HG03521 (cell line): Measurements from ENCODE around the gene PKP3.
"Not testable (repeated sequence)": the region's sequence is repeated elsewhere in the genome, so short reads cannot be mapped to it uniquely, and the experiment has no call there.

ENCODE experiments used
- ATAC-seq: cut with Tn5 transposase; IDR thresholded peaks from one replicate; pipeline ENCODE4 v1.9.1; 2021; ENCODE audit warnings: mild to moderate bottlenecking, moderate library complexity; ENCODE audit not compliant: unreplicated experiment

The PKP3 gene

DNA sequence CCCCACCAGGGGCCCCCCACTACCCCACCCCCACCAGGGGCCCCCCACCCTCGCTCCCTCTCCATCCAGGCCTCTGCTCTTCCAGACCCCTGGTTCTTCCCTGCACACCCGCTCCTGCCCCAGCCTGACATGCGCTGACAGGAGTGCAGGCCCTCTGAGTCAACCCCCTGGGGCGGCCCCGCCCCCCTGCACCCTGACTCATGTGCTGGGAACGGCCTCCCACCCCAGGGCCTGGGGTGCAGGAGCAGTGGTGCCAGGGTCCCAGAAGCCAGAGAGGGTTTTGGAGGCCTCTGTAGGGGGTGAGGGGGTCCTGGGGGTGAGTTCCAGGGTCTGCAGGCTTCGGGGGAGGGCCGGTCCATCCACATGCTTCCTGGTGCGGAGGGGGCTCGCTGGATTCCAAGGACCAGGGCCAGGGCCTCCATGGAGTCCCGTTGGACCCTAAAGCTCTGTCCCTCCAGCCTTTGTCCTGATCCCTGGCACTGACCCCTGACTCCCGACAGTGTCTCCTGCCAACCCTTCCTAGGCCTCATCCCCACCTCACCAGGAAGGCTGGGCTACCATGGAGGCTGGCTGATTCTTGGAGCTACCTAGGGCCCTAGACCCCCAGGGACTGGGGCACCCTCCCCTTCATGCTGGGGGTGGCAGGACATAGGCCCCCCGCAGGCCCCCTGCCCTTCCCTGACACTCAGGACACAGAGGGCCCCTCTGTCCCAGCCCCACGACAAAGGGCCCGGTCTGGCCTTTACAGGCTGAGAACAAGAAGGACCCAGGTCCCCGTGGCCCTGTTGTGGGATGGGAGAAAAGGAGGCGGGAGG, 583 bp upstream of the PKP3 start:
- ATAC-seq: no peak

DNA sequence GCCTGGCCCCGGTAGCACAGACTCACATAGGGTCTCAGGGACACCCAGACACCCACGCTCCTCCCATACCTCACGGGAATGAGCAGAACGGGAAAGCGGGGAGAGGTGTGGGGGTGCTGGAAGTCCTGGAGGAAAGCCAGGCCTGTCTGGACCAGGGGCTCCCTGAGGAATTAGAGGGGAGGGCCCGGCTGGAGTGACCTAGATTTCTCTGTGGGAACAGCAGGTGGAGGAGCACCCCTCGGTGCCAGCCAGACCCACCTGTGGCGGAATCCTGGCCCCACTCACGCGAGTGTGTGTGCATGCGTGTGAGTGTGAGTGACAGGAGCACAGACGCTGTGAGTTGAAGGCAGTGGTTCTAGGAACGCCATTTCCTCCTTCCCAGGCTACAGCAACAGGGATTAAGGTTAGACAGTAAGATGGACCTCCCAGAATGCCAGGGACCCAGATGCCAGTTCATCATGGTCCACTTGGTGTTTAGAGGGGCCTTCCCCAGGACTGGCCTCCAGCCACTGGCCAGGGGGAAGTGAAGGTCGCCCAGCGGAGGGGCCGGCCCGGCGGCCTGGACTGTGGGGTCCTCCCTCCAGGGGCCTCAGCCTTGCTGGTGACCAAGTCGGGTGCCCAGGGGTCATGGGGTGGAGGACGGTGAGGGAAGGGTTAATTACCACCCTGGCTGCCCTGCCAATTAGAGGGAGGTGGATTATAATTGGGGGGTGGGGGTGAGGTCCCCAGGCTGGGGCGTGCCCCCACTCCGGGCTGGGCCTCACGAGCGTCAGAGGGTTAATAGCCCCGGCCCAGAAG, 1.0 kb downstream of the PKP3 start:
- ATAC-seq: no peak

DNA sequence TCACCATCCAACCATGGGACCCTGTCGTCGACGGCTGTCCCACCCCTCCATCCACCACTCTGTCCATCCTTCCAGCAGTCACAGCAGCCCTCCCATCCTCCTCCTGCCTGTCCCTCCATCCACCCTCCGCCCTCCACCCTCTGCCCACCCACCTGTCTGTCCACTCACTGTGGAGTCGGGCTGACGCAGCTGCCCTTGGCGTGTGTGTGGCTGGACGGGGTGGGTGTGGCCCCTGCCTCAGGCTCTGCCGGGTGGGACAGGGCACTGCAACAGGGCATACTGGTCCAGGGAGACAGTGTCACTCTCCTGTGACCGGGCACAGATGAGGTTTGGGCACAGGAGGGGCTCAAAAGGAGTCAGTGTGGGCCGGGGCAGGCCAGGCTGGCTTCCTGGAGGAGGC, 1.9 kb downstream of the PKP3 start:
- ATAC-seq: no peak

DNA sequence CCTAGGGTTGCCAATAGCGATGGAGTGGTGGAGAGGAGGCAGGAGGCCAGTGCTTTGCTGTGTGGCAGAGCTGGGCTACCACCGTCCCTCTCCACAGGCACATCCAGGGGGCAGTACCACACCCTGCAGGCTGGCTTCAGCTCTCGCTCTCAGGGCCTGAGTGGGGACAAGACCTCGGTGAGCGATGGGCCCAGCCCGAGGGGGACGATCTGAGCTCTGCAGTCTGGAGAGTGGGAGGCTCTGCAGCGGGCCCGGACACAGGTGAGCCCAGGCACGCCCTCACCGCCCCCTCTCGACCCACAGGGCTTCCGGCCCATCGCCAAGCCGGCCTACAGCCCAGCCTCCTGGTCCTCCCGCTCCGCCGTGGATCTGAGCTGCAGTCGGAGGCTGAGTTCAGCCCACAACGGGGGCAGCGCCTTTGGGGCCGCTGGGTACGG, 2.5 kb downstream of the PKP3 start:
- no peak for ATAC-seq

DNA sequence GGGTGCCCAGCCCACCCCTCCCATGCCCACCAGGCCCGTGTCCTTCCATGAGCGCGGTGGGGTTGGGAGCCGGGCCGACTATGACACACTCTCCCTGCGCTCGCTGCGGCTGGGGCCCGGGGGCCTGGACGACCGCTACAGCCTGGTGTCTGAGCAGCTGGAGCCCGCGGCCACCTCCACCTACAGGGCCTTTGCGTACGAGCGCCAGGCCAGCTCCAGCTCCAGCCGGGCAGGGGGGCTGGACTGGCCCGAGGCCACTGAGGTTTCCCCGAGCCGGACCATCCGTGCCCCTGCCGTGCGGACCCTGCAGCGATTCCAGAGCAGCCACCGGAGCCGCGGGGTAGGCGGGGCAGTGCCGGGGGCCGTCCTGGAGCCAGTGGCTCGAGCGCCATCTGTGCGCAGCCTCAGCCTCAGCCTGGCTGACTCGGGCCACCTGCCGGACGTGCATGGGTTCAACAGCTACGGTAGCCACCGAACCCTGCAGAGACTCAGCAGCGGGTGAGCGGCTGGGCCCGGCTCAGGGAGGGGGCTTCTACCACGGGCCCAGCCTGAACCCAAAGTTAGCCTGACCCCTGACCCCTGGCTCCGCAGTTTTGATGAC, 3.0 kb downstream of the PKP3 start:
- no peak for ATAC-seq

DNA sequence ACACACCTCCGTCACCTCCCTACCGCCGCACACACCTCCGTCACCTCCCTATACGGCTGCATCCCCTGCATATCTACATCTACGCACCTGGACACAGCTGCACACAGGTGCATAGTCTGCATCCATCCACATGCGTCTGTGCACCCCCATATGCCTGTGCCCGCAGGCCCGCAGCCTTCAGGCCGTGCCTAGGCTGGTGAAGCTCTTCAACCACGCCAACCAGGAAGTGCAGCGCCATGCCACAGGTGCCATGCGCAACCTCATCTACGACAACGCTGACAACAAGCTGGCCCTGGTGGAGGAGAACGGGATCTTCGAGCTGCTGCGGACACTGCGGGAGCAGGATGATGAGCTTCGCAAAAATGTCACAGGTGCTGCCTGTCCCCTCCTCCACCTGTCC, 4.8 kb downstream of the PKP3 start:
- ATAC-seq: no peak

DNA sequence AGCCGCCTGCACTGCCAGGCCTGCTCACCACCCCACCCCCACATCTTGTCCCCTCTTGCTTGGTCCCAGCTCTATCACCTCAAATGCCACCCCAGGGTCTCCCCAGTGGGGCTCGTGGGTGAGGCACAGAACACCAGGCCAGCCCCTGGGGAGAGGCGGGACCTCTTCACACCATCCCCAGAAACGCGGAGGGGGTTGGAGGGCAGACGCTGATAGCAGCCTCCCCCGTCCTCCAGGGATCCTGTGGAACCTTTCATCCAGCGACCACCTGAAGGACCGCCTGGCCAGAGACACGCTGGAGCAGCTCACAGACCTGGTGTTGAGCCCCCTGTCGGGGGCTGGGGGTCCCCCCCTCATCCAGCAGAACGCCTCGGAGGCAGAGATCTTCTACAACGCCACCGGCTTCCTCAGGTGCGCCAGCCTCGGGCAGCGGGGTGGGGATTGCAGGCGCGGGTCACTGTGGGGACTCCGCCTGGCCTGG, 5.8 kb downstream of the PKP3 start:
- ATAC-seq: no peak

DNA sequence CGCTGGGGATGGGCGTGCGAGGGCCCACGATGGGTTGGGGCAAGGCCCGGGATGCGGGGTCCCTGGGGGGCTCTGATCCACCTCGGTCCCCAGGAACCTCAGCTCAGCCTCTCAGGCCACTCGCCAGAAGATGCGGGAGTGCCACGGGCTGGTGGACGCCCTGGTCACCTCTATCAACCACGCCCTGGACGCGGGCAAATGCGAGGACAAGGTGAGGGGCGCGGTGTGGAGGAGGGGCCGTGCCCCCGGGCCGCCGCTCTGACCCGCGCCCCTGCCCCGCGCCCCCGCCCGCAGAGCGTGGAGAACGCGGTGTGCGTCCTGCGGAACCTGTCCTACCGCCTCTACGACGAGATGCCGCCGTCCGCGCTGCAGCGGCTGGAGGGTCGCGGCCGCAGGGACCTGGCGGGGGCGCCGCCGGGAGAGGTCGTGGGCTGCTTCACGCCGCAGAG, 6.3 kb downstream of the PKP3 start:
- ATAC-seq: no peak

DNA sequence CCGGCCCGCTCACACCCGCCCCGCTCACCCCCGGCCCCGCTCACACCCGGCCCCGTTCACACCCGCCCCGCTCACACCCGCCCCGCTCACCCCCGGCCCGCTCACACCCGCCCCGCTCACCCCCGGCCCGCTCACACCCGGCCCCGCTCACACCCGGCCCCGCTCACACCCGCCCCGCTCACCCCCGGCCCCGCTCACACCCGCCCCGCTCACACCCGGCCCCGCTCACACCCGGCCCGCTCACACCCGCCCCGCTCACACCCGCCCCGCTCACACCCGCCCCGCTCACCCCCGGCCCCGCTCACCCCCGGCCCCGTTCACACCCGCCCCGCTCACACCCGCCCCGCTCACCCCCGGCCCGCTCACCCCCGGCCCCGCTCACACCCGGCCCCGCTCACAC, 7.2 kb downstream of the PKP3 start:
- not testable (repeated sequence) for ATAC-seq

DNA sequence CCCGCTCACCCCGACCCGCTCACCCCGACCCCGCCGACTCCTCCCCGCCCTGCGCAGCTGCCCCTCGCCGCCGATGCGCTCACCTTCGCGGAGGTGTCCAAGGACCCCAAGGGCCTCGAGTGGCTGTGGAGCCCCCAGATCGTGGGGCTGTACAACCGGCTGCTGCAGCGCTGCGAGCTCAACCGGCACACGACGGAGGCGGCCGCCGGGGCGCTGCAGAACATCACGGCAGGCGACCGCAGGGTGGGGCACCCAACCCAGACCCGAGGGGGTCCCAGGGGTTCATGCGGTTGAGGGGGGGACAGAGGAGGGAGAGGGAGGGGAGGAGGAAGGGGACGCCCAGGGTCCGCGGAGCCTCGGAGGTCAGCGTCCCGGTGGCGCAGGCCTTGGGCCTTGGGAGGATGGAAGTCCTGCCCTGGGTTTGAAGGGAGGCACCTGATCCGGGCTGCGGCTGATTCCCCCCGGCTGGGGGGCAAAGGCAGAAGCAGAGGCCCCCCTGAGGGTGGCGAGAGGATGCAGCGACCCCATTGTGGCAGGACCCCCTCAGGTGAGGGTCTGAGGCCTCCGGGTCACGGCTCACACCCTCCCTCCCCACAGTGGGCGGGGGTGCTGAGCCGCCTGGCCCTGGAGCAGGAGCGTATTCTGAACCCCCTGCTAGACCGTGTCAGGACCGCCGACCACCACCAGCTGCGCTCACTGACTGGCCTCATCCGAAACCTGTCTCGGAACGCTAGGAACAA, 9.2 kb downstream of the PKP3 start:
- ATAC-seq: no peak

DNA sequence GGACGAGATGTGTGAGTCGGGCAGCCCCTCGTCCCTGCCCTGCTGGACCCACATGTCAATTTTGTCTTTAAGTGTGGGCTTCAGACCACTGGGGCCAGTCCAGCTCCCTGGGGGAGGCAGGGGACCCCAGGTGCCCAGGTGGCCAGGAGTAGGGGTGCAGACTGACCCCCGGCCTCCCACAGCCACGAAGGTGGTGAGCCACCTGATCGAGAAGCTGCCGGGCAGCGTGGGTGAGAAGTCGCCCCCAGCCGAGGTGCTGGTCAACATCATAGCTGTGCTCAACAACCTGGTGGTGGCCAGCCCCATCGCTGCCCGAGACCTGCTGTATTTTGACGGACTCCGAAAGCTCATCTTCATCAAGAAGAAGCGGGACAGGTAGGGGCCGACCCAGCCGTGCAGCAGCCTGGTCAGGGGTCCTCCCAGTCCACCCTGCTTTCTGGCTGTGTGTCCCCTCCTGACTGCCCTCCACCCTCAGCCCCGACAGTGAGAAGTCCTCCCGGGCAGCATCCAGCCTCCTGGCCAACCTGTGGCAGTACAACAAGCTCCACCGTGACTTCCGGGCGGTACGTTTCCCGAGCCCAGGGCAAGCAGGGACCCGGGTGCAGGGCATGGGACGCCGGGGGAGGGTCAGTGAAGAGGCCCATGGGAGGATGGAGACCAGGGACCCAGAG, 9.9 kb downstream of the PKP3 start:
- ATAC-seq: no peak

DNA sequence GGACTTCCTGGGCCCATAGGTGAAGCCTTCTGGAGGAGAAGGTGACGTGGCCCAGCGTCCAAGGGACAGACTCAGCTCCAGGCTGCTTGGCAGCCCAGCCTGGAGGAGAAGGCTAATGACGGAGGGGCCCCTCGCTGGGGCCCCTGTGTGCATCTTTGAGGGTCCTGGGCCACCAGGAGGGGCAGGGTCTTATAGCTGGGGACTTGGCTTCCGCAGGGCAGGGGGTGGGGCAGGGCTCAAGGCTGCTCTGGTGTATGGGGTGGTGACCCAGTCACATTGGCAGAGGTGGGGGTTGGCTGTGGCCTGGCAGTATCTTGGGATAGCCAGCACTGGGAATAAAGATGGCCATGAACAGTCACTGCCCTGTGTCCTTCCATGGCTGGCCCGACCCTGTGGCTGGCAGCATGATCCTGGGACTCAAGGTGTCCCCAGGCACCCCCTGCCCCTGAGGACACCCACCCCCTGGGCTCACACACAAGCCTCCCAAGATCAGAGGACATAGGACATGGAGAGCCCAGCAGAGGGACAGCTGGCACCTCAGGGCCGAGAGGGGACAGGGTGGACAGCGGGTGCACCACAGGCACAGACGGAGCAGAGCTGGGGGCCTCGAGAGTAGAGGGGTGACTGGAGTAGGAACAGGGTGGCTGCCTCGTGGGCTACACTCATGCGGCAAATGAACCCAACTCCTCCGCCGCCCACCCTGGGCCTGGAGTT, 10.7 kb downstream of the PKP3 start:
- ATAC-seq: no peak

DNA sequence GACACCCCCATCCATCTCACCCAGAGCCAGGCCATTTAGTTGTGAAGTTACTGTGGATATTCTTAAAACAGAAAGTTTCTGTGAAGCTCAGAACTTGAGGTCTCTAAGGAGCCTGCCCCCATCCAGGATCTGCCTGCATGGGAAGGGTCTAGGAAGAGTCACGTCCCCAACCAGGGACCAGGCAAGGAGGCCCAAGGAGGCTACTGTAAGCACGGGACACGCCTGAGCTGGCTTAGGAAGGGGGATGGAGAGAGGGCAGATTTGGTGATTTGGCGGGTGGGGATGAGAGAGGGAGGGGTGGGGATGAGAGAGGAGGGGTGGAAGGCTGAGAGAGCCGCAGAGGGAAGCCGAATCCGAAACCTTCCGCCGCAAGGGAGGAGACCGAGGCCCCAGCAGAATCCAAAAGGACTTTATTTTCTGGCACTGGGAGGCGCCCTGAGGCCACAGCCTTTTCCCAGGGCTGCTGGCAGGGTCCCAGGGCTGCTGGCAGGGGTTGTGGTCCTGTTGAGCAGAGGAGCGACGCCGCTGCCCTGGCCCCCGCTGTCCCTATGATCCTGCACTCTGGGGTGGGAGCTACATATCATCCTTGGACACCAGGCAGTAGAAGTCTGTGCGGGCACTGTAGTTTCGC, 11.4 kb downstream of the PKP3 start:
- no peak for ATAC-seq

DNA sequence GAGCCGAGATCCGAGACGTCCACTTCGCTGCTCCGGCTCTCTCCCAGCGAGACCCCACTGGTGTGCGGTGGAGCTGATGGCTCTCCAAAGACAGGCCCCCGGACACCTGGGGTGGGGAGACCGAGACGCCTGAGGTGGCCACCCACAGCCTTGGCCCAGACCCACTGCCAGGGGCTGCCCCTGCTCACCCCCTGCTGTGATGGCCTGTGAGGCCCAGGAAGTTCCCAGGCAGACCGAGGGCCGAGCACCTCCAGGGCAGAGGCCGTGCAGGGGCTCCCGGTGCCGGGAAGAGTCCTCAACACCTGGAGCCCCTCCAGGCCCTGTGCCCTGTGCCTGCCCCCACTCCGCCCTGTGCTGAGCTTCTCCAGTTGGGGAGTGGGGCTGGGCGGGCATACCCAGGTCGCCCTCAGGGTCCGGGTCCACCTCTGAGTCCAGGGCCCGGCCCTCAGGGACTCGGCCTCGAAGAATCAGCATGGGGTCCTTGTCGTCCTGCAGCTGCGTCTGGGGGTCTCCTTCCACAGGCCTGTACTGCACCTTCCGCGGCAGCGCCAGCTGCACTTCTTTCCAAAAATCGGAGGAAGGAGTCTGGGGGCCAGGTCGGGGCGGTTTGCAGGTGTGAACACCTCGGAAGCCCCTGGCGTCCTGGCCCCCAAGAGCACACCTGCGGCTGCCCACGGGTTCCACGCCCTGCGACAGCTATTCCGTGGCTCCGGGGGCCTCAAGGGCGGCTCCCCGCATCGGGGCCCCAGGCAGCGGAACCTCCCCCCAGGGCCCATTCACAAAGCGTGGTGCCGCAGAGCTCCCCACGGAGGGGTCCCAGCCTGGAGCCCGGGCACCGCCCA, 12.2 kb downstream of the PKP3 start:
- ATAC-seq: no peak

DNA sequence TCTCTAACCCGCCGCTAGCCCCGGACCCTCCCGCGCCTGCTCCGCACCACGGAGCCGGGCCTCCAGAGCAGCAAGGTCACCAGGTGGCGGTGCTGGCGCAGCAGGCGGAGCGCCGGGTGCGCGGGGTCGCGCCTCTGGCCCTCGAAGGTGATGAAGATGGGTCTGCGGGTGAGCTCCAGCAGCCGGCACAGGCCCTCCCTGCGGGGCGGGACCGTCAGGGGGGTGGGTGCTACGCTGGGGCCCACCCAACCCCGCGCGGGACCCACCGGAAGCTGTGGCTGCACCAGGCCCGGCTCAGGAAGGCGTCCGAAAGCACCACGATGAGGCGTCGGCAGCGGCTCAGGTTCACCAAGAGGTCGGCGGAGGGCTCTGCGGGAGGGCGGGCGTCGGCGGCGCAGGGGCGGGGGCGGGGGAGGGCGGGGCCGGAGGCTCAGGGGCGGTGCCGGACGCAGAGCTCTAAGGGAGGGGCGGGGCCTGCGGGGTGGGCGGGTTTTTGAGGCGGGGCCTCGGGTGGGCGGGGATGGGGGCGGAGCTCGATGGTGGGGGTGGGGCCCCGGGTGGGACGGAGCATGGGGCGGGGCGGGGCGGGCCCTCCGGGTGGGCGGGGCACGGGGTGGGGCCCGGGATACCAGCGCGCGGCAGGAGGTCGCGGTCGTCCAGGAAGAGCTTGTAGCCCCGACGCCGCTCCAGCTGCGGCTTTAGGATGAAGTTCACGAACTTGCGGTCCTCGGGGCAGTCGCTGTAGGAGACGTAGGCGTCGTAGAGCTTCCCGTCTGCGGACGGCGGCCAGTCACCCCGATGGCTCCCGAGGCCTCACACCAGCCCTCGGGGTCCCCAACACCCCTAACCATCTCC, 13.0 kb downstream of the PKP3 start:
- ATAC-seq: peak; percentile 79

DNA sequence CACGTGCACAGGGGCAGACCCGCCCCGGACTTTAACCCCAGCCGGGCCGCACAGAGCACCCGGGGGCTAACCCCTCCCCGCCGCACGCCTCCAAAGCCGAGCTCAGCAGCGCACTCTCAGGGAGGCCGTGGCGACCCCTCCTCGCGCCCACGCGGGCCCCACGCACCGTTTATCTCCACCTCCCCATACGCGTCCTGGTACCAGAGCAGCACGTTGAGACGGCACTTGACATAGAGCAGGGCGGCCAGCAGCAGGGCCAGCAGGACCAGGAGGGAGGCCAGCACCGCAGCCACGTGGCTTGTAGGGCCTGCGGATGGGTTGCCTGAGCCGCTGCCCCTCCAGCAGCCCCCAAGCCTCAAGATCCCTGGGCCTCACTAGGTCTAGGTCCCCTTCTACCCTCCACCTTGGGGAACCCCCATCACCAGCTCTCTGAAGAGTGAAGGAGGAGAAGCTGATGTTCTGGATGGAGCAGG, 13.7 kb downstream of the PKP3 start:
- peak; percentile 6 for ATAC-seq
